Activated gamma-delta T cell (primary cell): ENCODE measurements around the gene USP36.
A peak's percentile ranks its signal among the peaks of the same experiment; 100 is the strongest.

Experiments
- DNase-seq: peaks from one replicate; lab custom pipeline; 2025; lab: John Stamatoyannopoulos, UW

Gene USP36

DNA sequence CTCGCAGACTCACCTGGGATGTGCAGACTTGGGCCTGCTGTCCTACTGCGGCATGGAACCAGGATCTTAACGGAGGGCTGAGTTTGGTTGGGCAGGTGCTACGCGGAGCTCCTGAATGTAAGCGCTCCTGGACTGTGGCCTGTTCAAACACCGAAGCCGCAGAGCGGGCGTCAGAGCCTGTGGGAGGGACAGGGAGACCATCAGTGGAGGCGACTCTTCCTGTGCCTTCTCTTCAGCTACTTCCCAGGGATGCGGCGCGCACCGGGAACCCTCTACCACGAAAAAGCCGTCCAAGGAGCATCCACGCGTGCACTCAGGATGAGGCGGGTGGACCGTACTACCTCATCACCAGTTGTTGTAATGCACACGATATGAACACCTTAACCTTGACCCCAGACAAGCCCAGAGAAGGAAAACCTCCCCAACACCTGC is 2.0 kb downstream of the USP36 start:
- DNase-seq = no peak

DNA sequence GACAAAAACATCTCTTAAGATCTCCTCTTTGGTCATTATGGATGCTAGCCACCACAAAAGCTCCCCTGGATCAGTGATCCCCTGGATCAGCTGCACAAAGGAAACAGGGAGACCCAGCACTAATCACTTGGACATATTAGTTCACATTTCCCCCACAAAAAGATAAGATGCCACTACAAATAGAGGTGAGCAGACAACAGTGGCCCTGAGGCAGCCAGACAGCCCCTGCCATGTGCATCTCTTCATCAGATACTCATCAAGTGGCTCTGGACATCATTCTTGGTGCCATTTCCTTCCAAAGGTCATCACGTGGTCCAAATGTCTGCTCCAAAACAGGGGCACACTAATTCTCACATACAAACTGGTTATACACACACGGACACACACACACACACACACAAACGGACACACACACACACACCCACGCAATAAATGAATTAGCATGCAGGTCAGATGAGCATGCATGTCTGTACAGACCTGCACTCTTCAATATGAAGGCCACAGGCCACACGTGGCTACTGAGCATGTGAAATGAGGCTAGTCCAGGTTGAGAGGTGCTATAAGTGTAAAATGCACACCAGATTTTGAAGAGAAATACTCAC is 4.1 kb downstream of the USP36 start:
- no peak for DNase-seq

DNA sequence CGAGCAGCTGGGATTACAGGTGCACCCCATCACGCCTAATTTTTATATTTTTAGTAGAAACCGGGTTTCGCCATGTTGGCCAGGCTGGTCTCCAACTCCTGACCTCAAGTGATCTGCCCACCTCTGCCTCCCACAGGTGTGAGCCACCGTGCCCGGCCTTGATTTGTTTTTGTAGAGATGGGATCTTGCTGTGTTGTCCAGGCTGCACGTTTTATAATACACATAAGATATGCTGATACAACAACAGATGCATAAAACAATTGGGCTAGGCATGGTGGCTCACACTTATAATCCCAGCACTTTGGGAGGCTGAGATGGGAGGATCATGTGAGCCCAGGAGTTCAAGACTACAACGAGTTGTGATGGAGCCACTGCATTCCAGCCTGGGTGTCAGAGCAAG is 6.0 kb downstream of the USP36 start:
- DNase-seq = no peak

DNA sequence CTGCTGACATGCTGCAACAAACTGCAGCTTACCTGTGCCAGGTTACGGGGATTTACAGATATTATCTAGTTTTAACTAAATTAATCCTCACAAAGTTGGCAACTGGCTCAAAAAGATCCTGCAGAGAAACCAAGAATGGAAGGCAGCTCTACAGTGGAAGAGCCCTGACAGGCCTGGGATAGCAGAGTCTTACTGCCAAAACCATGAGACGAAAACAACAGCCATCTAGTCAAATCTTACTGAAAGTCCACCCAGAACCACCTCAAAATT is 8.1 kb downstream of the USP36 start:
- no peak for DNase-seq

GRCh38 chr17:78831688-78832540 is 8.7 kb downstream of the USP36 start:
- DNase-seq = no peak

DNA sequence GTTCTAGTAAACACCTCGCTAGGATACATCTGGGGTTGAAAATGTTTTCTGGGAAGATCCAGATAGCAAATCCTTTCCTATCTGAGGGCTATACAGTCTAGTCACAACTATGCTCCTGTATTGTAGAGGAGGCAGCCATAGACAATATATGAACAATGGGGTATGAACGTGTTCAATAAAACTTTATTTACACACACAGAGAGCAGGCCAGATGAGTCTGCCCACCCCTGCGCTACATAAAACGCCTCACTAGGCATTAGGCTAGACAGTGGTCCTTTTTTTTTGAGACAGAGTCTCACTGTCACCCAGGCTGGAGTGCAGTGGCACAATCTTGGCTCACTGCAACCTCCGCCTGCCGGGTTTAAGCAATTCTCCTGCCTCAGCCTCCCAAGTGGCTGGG is 11.1 kb downstream of the USP36 start:
- DNase-seq = no peak

DNA sequence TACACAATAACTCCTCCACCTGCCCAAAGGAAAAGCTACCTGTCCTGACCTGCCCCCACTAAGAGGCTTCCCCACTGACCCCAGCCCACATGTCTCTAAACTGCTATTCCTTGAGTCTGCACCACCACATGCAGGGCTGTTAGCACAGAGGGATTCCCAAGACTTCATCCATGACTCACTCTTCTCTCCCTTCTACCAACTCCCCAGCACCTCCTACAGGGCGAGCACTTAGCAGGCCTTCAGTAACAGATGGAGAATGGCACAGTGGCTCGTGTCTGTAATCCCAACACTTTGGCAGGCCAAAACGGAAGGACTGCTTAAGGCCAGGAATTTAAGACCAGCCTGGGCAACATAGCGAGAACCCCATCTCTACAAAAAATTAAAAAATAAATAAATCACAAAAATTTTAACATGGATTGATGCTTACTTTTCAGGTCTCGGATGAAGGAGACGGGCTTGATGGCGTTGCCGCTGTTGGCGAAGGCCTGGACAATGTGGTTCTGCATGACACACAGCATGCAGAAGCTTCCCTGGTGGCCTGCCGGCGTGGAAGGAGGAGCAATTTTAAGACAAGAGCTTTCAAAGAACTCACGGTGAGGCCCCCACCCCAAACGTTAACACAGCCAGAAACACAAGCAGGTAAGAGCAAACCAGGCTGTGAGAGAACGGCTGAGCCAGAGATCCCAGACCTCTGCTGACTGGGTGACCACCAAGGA is 12.0 kb downstream of the USP36 start:
- DNase-seq = no peak

DNA sequence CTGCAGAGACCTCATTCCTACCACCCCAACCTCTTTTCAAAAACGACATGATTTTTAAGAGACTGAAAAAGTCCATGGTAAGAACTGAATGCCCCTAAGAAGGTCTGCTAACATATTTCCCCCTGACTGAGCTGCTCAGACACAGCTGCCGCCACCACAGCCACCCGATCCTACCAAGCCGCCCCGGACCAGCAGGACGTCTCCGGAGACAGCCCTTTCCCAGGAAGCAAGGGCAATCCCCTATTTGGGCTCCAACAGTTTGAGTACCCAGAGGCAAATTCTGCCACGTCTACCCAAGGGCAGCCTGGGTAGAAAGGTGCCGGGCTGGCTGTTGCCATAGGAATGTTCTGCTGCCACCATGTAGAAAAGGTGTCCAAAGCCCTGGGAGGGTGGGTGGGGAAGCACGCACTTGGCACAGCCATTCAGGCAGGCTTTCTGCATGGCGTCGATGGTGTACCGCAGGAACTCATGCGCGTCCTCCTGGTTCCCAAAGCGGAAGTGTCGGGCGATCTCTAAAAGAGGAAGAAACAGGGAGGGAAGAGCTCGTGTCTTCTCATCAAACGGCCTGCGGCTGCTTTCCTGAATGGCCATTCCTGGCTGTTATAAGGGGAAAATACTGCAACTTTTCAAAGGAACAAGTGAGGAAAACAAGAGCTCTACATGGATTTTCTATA is 13.6 kb downstream of the USP36 start:
- DNase-seq = no peak

DNA sequence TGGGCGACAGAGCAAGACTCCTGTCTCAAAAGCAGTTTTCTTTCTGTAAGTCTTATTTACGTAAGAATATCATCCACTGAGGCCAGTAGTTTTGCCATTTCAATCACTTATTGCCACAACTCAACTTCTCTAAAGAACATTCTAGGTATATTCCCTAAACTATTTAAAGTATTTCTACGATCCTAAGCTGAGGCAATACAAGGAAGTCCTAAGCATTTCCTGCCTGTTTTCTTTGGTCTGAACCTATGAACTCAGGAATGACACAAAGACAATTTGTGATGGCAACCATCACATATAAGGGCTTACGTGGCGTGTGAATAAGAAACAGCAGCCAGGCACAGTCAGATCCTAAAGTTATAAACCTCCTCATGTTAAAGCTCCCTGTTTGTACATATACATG is 14.2 kb downstream of the USP36 start:
- DNase-seq = no peak

- no peak for DNase-seq
These were observed 14.9 kb downstream of the USP36 start for GRCh38 chr17:78825696-78826095.

- DNase-seq = no peak
These were observed 16.4 kb downstream of the USP36 start for GRCh38 chr17:78824240-78824639.

- DNase-seq = no peak
These were observed 17.1 kb downstream of the USP36 start for GRCh38 chr17:78823282-78824046.

- DNase-seq = no peak
These were observed 18.1 kb downstream of the USP36 start for GRCh38 chr17:78822552-78822951.

DNA sequence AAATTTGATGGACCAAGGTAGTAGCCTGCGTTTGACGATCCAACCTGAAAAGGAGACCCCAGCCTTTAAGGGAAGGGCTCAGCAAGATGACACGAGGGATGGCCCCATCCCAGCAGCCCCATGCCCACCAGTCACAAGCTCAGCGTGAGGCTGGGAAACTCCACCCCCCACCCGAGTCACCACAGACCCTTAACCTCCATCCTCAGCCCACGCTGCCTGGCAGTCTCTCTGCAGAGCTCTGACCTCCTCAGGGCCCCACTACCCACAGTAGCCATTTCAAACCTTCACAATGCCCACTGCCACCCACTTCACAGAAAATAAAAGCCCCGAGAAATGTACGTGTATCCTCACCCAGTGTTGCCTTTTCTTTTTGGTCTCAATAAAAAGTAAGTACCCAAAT is 18.7 kb downstream of the USP36 start:
- DNase-seq = no peak

DNA sequence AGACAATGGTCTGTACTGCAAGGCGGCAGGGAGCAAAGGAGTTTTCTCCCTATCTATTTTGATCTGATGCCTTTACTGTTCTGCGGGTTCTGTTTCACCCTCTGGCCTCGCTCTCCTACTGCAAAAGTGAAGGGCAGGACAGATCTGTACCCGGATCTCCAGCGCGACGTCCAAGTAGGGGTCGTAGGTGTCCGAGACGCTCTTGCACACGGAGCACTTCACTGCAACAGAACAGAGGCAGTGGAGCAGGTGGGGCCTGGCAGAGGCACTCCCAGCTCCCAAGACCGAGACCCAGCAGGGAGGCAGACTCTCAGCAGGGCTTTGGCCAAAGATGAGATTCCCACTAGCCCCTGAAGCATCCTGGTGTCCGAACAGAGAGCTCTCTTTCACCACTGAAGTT is 19.8 kb downstream of the USP36 start:
- DNase-seq = no peak

DNA sequence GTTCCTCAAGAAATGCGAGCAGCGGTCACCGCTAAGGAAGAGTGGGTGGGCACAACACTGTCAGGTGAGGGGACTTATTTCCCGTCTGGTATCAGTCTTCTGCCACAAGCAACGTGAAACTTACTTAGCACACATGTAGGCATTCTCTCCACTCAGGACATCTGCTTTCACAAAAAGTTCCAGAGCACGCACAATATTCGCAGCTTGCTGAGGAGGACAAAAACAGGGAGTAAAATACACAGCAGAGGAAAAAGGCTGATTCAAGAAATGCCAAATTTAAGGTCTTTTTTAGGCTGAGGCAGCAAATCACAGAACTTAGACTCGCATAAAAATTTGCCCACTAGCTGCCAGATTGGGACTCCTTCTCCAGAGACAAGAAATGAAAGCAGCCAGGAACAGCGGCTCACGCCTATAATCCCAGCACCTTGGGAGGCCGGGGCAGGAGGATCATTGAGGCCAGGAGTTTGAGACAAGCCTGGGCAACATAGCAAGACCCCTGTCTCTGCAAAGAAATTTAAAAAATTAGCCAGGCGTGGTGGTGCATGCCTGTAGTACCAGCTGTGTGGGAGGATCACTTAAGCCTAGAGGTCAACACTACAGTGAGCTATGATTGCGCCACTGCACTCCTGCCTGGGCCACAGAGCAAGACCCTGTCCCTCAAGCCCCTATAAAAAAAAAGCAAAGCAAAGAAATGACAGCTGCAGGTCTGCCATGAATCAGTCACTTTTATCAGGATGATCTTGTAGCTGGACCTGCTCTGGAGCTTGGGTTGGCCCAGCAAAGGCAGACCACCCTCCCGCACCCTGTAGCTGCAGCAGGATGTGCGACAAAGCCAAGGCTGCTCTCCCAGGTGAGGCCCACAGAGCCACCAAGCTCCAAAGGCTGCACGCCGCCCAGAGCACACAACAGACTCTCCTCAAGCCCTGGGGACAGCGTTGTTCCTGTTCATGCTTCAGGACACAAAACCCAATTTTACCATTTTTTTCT is 20.5 kb downstream of the USP36 start:
- DNase-seq = no peak

GRCh38 chr17:78819402-78819801 is 21.2 kb downstream of the USP36 start:
- DNase-seq = peak; percentile 24

DNA sequence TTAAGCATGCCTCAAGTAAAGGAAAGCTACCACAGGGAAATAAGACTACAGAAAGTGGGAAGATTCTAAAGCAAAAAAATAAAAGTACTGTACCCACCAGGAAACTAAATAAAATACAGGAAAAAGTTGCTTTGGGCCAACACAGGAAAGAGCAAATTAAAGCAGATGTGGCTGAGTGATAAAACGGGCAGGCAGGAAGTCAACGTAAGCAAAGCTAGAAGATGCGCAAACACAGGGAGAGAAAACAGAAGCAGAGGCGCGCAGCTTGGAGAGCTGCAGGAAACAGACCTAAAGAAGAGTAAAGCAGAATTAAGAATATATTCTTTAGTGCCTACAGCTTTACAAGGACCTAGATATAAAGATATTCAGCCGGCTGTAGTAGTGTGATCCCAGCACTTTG is 21.7 kb downstream of the USP36 start:
- DNase-seq = no peak

GRCh38 chr17:78818152-78818846 is 22.3 kb downstream of the USP36 start:
- DNase-seq = no peak

GRCh38 chr17:78817123-78817522 is 23.5 kb downstream of the USP36 start:
- DNase-seq = no peak
